Neuronal stem cell (in vitro differentiated cells): ENCODE results near the gene AQP7.

Experiments used
- DNase-seq: peaks from one replicate; pipeline ENCODE4 v3.0.0-alpha.2; 2013; ENCODE audit warnings: low spot score
- H2AFZ ChIP-seq: one replicate; pipeline ENCODE4 v1.6.1; 2013; ENCODE audit warnings: mild to moderate bottlenecking, low read length, inconsistent platforms
- H2AK5ac ChIP-seq: 2 replicates; pipeline ENCODE4 v1.6.1; 2013; ENCODE audit warnings: low read depth, mild to moderate bottlenecking, inconsistent platforms, low read length, moderate library complexity, mixed read lengths
- H2BK120ac ChIP-seq: 2 replicates; pipeline ENCODE4 v1.6.1; 2013; ENCODE audit warnings: low read depth, mild to moderate bottlenecking, inconsistent platforms, low read length, moderate library complexity, mixed read lengths
- H2BK12ac ChIP-seq: one replicate; pipeline ENCODE4 v1.6.1; 2013; ENCODE audit warnings: low read length, inconsistent platforms
- H2BK15ac ChIP-seq: 2 replicates; pipeline ENCODE4 v1.6.1; 2013; ENCODE audit warnings: mild to moderate bottlenecking, low read length, inconsistent platforms, mixed read lengths
- H2BK5ac ChIP-seq: one replicate; pipeline ENCODE4 v1.6.1; 2013; ENCODE audit warnings: inconsistent platforms, mild to moderate bottlenecking, low read length, moderate library complexity
- H3K14ac ChIP-seq: one replicate; pipeline ENCODE4 v1.6.1; 2013; ENCODE audit warnings: low read length, inconsistent platforms
- H3K18ac ChIP-seq: 2 replicates; pipeline ENCODE4 v1.6.1; 2013; ENCODE audit warnings: low read length, inconsistent platforms
- H3K23ac ChIP-seq: 2 replicates; pipeline ENCODE4 v1.6.1; 2013; ENCODE audit warnings: low read depth, mild to moderate bottlenecking, mixed read lengths, low read length, inconsistent platforms; ENCODE audit not compliant: poor library complexity
- H3K27ac ChIP-seq: replicated peaks from 3 replicates; pipeline ENCODE4 v1.5.1; 2013; ENCODE audit warnings: low read length, inconsistent platforms
- H3K27me3 ChIP-seq, 3 experiments: 2 replicates each; pipeline ENCODE4 v1.6.1; 2013; ENCODE audit warnings: low read length in 3 of 3, mild to moderate bottlenecking in 2 of 3, inconsistent platforms in 1 of 3, low read depth in 1 of 3, mixed read lengths in 1 of 3, moderate library complexity in 1 of 3; ENCODE audit not compliant: control insufficient read depth in 3 of 3, insufficient read depth in 3 of 3
- H3K36me3 ChIP-seq, 2 donors: replicated peaks in 1 of 2; 2 replicates each; pipeline ENCODE4 v1.6.1; 2013; ENCODE audit warnings: low read length in 2 of 2; ENCODE audit not compliant: control insufficient read depth in 2 of 2, insufficient read depth in 2 of 2
- H3K4ac ChIP-seq: 2 replicates; pipeline ENCODE4 v1.6.1; 2013; ENCODE audit warnings: inconsistent platforms, mild to moderate bottlenecking, low read length, moderate library complexity
- H3K4me1 ChIP-seq, 2 donors: 1 replicate in 1 of 2; 2 replicates in 1 of 2; pipeline ENCODE4 v1.6.1; 2013; ENCODE audit warnings: low read length in 2 of 2, low read depth in 1 of 2; ENCODE audit not compliant: control insufficient read depth in 2 of 2, insufficient read depth in 1 of 2
- H3K4me2 ChIP-seq: one replicate; pipeline ENCODE4 v1.6.1; 2013; ENCODE audit warnings: mild to moderate bottlenecking, low read length, inconsistent platforms; ENCODE audit not compliant: insufficient read depth, poor library complexity, severe bottlenecking
- H3K4me3 ChIP-seq, 2 donors: 2 replicates each; pipeline ENCODE4 v1.5.1; 2013; ENCODE audit warnings: low read length in 2 of 2, mild to moderate bottlenecking in 2 of 2, inconsistent platforms in 1 of 2, moderate library complexity in 1 of 2
- H3K79me1 ChIP-seq: one replicate; pipeline ENCODE4 v1.6.1; 2013; ENCODE audit warnings: low read depth, mild to moderate bottlenecking, inconsistent platforms, low read length, moderate library complexity
- H3K9ac ChIP-seq: one replicate; pipeline ENCODE4 v1.6.1; 2013; ENCODE audit warnings: mild to moderate bottlenecking, low read depth, low read length, inconsistent platforms; ENCODE audit not compliant: poor library complexity
- H3K9me3 ChIP-seq, 2 donors: replicated peaks in 1 of 2; 2 replicates each; pipeline versions ENCODE3 to v1.6.1; 2013; ENCODE audit warnings: low read length in 2 of 2, mild to moderate bottlenecking in 2 of 2, inconsistent platforms in 1 of 2, low read depth in 1 of 2, mixed read lengths in 1 of 2, moderate library complexity in 1 of 2; ENCODE audit not compliant: control insufficient read depth in 2 of 2, insufficient read depth in 1 of 2
- H4K8ac ChIP-seq: one replicate; pipeline ENCODE4 v1.6.1; 2013; ENCODE audit warnings: low read depth, mild to moderate bottlenecking, inconsistent platforms, low read length, moderate library complexity
- H4K91ac ChIP-seq: one replicate; pipeline ENCODE4 v1.6.1; 2013; ENCODE audit warnings: low read length, low read depth, mild to moderate bottlenecking, inconsistent platforms; ENCODE audit not compliant: poor library complexity
- WGBS, 2 donors: extraction: QIAGEN DNeasy Blood & Tissue Kit; methylation state at CpG; one replicate each; pipeline ENCODE4 v1.1.7; 2013; ENCODE audit warnings: missing lambda C conversion rate in 2 of 2, mixed read lengths in 1 of 2; ENCODE audit not compliant: insufficient read length in 2 of 2, insufficient replicate concordance in 1 of 2; ENCODE audit errors: extremely low coverage in 2 of 2; 5-methylcytosine and 5-hydroxymethylcytosine counted together

Gene AQP7

GRCh38 chr9:33414889-33415500, 12.6 kb upstream of the AQP7 start:
- Histone ChIP-seq H3K18ac (peak overlapping the region; percentile 62), H2AFZ (peak overlapping the region; percentile 56), H3K9me3 (peaks cover 0 to 2% of the 10 kb centered on the region in 2 donors), H2BK12ac (no peak overlapping the region), H4K91ac (no peak overlapping the region), H3K14ac (no peak overlapping the region), H3K36me3 (no peaks in the 10 kb centered on the region), H3K4me1 (peaks cover 0 to 2% of the 10 kb centered on the region in 2 donors), H2AK5ac (peak overlapping the region; percentile 39), H3K27ac (no peak overlapping the region), H3K4me2 (no peak overlapping the region), H3K79me1 (no peaks in the 10 kb centered on the region), H2BK15ac (peak overlapping the region; percentile 27), H3K27me3 (peaks cover 0 to 23% (median 0%) of the 10 kb centered on the region in 3 experiments), H2BK120ac (no peak overlapping the region), H3K4me3 (no peak overlapping the region), H3K23ac (peak overlapping the region; percentile 68), H3K9ac (no peak overlapping the region), H4K8ac (no peak overlapping the region), H3K4ac (no peak overlapping the region), H2BK5ac (no peak overlapping the region)
- no peak for DNase-seq
- no CpG with 5 or more reads among the region's 13 CpGs for WGBS, 2 donors

GRCh38 chr9:33414268-33414667, 11.9 kb upstream of the AQP7 start:
- H3K79me1 ChIP-seq = no peaks in the 10 kb centered on the region
- no CpG with 5 or more reads among the region's 3 CpGs for WGBS, 2 donors

GRCh38 chr9:33408087-33408486, 5.7 kb upstream of the AQP7 start:
- H2BK12ac ChIP-seq = no peak overlapping the region
- no peak overlapping the region for H3K27ac ChIP-seq
- DNase-seq = no peak
- H3K9me3 ChIP-seq = no peaks in the 10 kb centered on the region
- H2AFZ ChIP-seq = no peak overlapping the region
- peaks cover 0 to 8% (median 0%) of the 10 kb centered on the region in 3 experiments for H3K27me3 ChIP-seq
- H2BK15ac ChIP-seq = peak overlapping the region; percentile 85
- H4K91ac ChIP-seq = no peak overlapping the region
- no peak overlapping the region for H2BK5ac ChIP-seq
- H3K4me3 ChIP-seq = no peak overlapping the region
- H3K9ac ChIP-seq = peak overlapping the region; percentile 21
- H3K14ac ChIP-seq = peak overlapping the region; percentile 94
- H3K4ac ChIP-seq = peak overlapping the region; percentile 37
- no peak overlapping the region for H3K4me2 ChIP-seq
- H3K36me3 ChIP-seq = no peaks in the 10 kb centered on the region
- peak overlapping the region; percentile 98 for H2AK5ac ChIP-seq
- H3K23ac ChIP-seq = peak overlapping the region; percentile 73
- H3K4me1 ChIP-seq = peaks cover 5% of the 10 kb centered on the region in 2 donors
- H2BK120ac ChIP-seq = no peak overlapping the region
- peaks cover 2% of the 10 kb centered on the region for H3K79me1 ChIP-seq
- no CpG with 5 or more reads among the region's 5 CpGs for WGBS, 2 donors
- peak overlapping the region; percentile 27 for H3K18ac ChIP-seq
- no peak overlapping the region for H4K8ac ChIP-seq

More at GRCh38 chr9:33414268-33414667, 11.9 kb upstream of the AQP7 start:
- no peak overlapping the region for H2BK120ac ChIP-seq
- no peak for DNase-seq
- H3K36me3 ChIP-seq = no peaks in the 10 kb centered on the region
- no peak overlapping the region for H3K14ac ChIP-seq
- no peak overlapping the region for H3K27ac ChIP-seq
- no peak overlapping the region for H2BK12ac ChIP-seq
- no peak overlapping the region for H3K18ac ChIP-seq
- H3K4me3 ChIP-seq = no peak overlapping the region
- H3K4me1 ChIP-seq = peaks cover 0 to 2% of the 10 kb centered on the region in 2 donors
- peaks cover 0 to 23% (median 0%) of the 10 kb centered on the region in 3 experiments for H3K27me3 ChIP-seq
- H2BK5ac ChIP-seq = no peak overlapping the region
- H4K91ac ChIP-seq = no peak overlapping the region
- no peak overlapping the region for H3K4ac ChIP-seq
- no peak overlapping the region for H3K4me2 ChIP-seq
- no peak overlapping the region for H3K23ac ChIP-seq
- peak overlapping the region; percentile 7 for H2AFZ ChIP-seq
- H2BK15ac ChIP-seq = no peak overlapping the region
- H4K8ac ChIP-seq = no peak overlapping the region
- no peak overlapping the region for H2AK5ac ChIP-seq
- no peak overlapping the region for H3K9ac ChIP-seq
- peaks cover 0 to 2% of the 10 kb centered on the region in 2 donors for H3K9me3 ChIP-seq

GRCh38 chr9:33407061-33407460, 4.7 kb upstream of the AQP7 start:
- no CpG with 5 or more reads among the region's 3 CpGs for WGBS, 2 donors

More at GRCh38 chr9:33407061-33407460, 4.7 kb upstream of the AQP7 start:
- H2AK5ac ChIP-seq = no peak overlapping the region
- no peaks in the 10 kb centered on the region for H3K36me3 ChIP-seq
- H3K27ac ChIP-seq = no peak overlapping the region
- H3K14ac ChIP-seq = no peak overlapping the region
- H3K27me3 ChIP-seq = peaks cover 0 to 8% (median 0%) of the 10 kb centered on the region in 3 experiments
- H2BK15ac ChIP-seq = no peak overlapping the region
- H3K79me1 ChIP-seq = peaks cover 2% of the 10 kb centered on the region
- no peak overlapping the region for H2BK120ac ChIP-seq
- no peak overlapping the region for H4K91ac ChIP-seq
- H2AFZ ChIP-seq = no peak overlapping the region
- H3K23ac ChIP-seq = no peak overlapping the region
- peaks cover 5% of the 10 kb centered on the region in 2 donors for H3K4me1 ChIP-seq
- no peak overlapping the region for H2BK5ac ChIP-seq
- no peak for DNase-seq
- H4K8ac ChIP-seq = no peak overlapping the region
- H2BK12ac ChIP-seq = no peak overlapping the region
- H3K9me3 ChIP-seq = no peaks in the 10 kb centered on the region
- H3K9ac ChIP-seq = no peak overlapping the region
- no peak overlapping the region for H3K4ac ChIP-seq
- H3K4me2 ChIP-seq = no peak overlapping the region
- H3K4me3 ChIP-seq = no peak overlapping the region
- H3K18ac ChIP-seq = no peak overlapping the region
